HG02973 (cell line): ENCODE data around the gene PADI1.

Experiments used
- ATAC-seq: cut with Tn5 transposase; IDR thresholded peaks from one replicate; pipeline ENCODE4 v1.9.1; 2021; ENCODE audit warnings: moderate library complexity; ENCODE audit not compliant: unreplicated experiment

Gene PADI1

GRCh38 chr1:17196496-17197185, 8.3 kb upstream of the PADI1 start:
- no peak for ATAC-seq

GRCh38 chr1:17197696-17198095, 7.2 kb upstream of the PADI1 start:
- no peak for ATAC-seq

GRCh38 chr1:17198476-17199258, 6.3 kb upstream of the PADI1 start:
- ATAC-seq: no peak

GRCh38 chr1:17199267-17200044, 5.5 kb upstream of the PADI1 start:
- ATAC-seq: no peak

DNA sequence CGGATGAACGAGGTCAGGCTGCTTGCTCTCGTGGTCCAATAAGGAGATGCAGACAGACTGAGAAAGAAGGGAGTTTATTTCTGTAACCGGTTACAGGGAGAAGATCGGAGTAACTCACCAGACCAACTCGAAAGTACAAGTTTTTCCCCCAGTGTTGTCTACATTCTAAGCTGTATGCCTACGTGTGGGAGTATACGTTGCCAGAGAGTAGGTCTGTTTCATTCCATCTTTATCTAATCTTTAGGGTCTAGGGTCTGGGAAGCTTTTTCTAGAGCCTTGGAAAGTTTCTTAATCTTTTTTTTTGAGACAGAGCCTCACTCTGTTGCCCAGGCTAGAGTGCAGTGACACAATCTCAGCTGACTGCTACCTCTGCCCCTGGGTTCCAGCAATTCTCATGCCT, 4.7 kb upstream of the PADI1 start:
- ATAC-seq: no peak

DNA sequence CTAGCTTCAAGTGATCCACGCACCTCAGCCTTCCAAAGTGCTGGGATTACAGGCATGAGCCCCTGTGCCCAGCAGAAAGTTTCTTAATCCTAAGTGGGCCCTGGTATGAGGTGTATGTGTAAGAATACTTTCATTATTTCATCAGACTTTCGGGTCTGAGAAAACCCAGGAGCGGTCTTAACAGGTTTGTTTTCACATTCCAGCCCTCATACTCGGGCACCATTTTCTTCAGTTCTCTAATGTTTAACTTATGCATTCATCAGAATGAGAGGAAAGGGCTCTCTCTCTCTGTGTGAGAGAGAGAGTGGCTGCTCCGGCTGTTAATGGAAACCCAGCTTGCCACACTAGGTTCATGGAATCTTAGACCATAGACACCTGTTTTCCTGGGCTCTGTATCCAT, 4.2 kb upstream of the PADI1 start:
- no peak for ATAC-seq

GRCh38 chr1:17201201-17202021, 3.5 kb upstream of the PADI1 start:
- no peak for ATAC-seq

- ATAC-seq: no peak
These were observed 724 bp downstream of the PADI1 start for GRCh38 chr1:17205652-17206051.

DNA sequence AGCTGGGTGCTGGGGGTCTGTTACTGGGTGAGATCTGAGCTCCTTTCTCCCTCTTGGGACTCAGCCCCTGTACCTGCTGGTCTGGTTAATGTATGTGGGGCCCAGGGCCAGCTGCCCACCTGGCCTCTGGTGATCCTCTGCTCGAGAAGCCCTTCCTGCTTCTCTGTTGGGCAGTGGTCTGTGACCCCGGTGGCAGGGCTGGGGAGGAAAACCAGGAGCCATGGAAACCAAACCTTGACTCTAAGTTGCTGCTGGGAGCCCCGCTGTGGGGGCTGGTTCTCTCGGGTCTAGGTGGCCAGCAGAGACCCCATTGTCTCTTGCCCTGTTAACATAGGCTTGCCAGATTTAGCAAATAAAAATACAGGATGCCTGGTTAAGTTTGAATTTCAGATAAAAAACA, 1.3 kb downstream of the PADI1 start:
- ATAC-seq: no peak

DNA sequence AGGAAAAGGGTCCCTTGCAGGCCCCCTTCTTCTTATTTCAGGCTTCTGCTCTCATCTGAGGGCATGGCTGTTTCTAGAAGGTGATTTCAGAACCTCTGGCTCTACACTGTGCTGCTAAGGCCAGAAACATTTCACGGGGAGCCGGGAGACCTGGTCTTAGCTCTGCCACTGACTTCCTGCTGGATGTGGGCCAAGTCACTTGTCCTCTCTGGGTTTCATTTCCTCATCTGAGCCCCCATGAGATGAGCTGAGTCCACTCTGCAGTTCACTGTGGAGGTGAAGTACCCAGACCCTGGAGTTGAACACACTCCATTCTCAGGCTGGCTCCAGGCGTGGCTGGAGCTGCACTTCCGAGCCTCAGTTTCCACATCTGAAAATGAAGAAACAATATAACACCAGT, 2.1 kb downstream of the PADI1 start:
- no peak for ATAC-seq

DNA sequence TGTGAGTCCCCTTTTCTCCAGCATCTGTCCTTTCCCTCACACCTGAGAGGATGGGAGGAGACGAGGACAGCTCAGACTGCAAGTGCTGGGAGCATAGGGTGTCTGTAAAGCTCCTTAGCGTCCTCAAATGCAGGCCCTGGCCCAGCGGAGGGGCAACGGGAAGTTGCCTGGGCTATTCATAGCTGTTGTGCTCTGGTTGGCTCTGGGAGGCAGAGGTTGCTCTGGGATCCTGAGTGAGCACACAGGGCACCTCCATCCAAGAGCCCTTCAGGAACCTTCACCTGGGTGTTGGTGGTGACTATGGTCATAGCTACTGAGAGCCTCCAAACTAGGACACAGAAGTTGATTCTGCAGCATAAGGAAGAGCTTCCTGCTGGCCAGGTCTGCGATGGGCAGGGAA, 2.6 kb downstream of the PADI1 start:
- ATAC-seq: no peak

DNA sequence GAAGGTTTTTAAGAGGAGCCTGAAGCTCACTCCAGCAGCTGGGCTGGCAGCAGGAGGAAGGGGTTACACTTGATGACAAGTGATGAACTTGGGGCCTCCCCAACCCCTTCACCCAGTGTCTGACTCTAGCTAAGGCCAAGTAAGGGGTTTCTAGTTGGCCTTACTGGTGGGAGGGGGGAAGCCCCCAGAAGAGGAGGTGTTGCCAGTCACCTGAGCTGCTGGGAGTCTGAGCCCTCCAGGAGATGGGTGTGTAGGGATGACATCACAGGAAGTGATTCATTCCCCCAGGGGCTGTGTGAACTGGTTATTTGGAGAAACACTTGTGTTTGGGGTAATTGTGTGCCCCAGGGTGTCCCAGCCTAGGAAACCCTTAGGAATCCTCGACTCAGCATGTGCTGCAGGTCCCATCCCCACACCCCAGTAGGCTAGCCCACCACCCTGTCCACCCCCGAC, 3.1 kb downstream of the PADI1 start:
- peak; percentile 69 for ATAC-seq

DNA sequence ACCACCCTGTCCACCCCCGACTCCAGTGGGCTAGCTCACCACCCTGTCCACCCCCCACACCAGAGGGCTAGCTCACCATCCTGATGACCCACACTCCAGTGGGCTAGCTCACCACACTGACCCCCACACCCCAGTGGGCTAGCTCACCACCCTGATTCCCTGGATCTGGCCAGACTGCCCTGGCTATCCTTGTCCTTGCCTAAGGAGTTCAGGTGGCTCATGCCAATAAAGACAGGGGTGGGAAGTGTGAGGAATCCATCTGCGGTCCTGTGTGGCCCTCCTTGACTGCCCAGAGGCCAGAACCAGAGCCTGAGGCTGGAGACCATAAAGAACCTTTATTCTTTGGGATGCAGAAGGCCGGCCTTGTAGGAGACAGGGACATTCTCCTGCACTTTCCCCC, 3.6 kb downstream of the PADI1 start:
- ATAC-seq: no peak

GRCh38 chr1:17209430-17209829, 4.5 kb downstream of the PADI1 start:
- ATAC-seq: no peak

GRCh38 chr1:17210176-17210575, 5.2 kb downstream of the PADI1 start:
- no peak for ATAC-seq

DNA sequence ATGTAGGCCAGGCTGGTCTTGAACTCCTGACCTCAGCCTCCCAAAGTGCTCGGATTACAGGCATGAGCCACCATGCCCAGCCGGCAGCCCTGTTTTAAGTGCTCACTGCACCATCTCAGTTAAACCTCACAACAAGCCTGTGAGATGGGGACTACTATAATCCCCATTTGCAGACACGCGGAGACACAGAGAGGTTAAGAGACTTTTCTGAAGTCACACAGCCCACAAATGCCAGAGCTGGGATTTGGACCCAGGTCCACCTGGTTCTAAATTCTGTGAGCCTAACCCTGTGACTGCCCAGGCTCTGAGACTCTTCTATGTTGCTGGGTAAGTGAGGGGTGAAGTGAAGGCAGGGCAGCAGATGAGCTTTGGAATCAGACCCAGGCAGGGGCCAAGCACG, 6.4 kb downstream of the PADI1 start:
- ATAC-seq: no peak

DNA sequence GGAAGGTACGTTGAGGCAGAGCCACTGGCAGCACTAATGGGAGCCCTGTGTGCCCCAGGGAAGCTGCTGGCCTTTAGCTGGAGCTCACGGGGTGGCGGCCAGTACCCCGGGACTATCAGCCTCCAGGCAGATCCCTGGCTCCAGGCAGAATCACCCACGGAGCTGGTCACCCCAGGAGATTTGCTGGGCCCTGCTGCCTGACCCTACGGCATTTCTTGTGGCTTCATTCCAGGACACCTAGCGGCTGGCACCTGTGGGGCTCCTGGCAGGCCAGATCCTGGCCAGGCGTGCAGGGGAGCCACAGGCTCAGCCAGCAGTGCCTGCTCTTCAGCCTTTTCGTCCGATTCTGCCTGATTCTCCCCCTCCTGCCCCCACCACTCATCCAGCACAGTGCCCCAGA, 7.1 kb downstream of the PADI1 start:
- ATAC-seq: no peak

- ATAC-seq: no peak
These were observed 7.7 kb downstream of the PADI1 start for GRCh38 chr1:17212487-17213121.

- no peak for ATAC-seq
These were observed 8.3 kb downstream of the PADI1 start for GRCh38 chr1:17213148-17213781.

DNA sequence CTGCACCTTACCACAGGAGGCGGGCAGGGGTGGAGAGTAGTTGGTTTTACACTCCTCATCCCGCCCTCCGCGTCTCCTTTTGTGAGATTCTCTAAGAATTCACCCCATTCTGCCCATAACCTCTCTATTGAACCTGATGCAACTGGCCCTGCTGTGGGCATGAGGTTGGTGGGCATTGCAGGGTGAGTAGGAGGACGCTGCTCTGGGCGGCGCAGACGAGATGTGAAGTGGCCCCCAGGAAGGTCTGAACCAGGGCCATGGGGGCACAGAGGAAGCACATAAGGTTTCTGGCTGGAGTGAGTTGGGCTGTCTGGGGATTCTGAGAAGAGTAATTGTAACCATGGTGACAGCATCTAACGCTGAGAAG, 8.8 kb downstream of the PADI1 start:
- no peak for ATAC-seq
